C4-2B (cell line): Measurements from ENCODE around the gene NSD2.

Experiments
- ZFX ChIP-seq: fragments of 450-650 bp; IDR thresholded peaks from 2 replicates; pipeline ENCODE4 v1.6.1; 2017
- TF ChIP-seq, protein P1 (sequence below): fragments of 450-650 bp; conservative IDR thresholded peaks from 2 replicates; pipeline ENCODE4 v1.5.1; 2017; ENCODE audit warnings: mild to moderate bottlenecking

DNA sequence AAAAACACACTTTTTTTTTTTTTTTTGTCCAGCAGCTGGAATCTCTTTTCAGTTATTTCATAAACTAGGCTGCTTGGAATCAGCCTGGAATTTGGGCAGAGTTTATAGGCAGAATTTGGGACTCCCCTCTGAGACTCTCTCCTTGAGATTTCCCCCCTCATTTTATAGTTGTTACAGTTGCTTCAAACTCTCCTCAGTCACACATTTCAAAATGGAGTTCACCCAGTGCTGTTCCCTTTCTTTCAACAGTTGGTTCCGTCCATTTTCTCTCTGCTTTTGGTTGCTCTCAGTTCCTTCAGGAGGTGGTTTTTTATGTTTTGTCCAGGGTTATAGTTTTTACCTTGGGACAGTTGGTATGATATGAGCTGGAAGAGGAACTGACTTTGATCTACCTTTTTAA, 27.5 kb downstream of the NSD2 start:
- TF ChIP-seq, protein P1, sequence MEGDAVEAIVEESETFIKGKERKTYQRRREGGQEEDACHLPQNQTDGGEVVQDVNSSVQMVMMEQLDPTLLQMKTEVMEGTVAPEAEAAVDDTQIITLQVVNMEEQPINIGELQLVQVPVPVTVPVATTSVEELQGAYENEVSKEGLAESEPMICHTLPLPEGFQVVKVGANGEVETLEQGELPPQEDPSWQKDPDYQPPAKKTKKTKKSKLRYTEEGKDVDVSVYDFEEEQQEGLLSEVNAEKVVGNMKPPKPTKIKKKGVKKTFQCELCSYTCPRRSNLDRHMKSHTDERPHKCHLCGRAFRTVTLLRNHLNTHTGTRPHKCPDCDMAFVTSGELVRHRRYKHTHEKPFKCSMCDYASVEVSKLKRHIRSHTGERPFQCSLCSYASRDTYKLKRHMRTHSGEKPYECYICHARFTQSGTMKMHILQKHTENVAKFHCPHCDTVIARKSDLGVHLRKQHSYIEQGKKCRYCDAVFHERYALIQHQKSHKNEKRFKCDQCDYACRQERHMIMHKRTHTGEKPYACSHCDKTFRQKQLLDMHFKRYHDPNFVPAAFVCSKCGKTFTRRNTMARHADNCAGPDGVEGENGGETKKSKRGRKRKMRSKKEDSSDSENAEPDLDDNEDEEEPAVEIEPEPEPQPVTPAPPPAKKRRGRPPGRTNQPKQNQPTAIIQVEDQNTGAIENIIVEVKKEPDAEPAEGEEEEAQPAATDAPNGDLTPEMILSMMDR: no peak
- no peak for TF ChIP-seq ZFX
